Hindlimb muscle (tissue), 1 donor: ENCODE measurements around the gene FAM20A. TPM values are rescaled to one million over a fixed set of nuclear protein-coding genes. Genes with fewer than 3 reads are reported as not detected.
"Not testable (repeated sequence)": the region's sequence is repeated elsewhere in the genome, so short reads cannot be mapped to it uniquely, and the experiment has no call there.

Source experiments
- DNase-seq: peaks from one replicate; pipeline ENCODE4 v3.0.0-alpha.2; 2013
- polyA plus RNA-seq: library from polyadenylated mRNA; unstranded; fragments of 120-200 nt; gene quantifications from one replicate; pipeline ENCODE4 v1.2.1, GENCODE V29; 2013; ENCODE audit not compliant: insufficient read length

The FAM20A gene
- polyA plus RNA-seq, 1 donor = 10.2 TPM

- DNase-seq = no peak
Observed at GRCh38 chr17:68587847-68588246, 13.3 kb downstream of the FAM20A start.

DNA sequence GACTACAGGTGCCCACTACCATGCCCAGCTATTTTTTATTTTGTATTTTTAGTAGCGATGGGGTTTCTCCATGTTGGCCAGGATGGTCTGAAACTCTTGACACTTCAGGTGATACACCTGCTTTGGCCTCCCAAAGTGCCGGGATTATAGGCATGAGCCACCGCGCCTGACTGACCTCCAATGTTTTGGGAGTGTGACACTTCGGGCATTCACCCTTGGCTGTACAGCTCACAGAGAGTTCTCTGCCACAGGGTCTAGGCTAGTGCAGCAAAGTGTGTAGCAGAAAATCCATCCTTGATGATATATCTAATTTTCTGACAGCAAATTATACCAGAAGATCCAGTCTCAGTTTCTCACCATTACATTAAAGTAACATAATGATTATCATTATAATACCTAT is 14.1 kb downstream of the FAM20A start:
- DNase-seq = no peak

GRCh38 chr17:68585643-68586042 is 15.5 kb downstream of the FAM20A start:
- no peak for DNase-seq

- no peak for DNase-seq
Observed at GRCh38 chr17:68584581-68585303, 16.4 kb downstream of the FAM20A start.

- not testable (repeated sequence) for DNase-seq
Observed at GRCh38 chr17:68582867-68583266, 18.3 kb downstream of the FAM20A start.

GRCh38 chr17:68581863-68582645 is 19.1 kb downstream of the FAM20A start:
- DNase-seq = no peak

DNA sequence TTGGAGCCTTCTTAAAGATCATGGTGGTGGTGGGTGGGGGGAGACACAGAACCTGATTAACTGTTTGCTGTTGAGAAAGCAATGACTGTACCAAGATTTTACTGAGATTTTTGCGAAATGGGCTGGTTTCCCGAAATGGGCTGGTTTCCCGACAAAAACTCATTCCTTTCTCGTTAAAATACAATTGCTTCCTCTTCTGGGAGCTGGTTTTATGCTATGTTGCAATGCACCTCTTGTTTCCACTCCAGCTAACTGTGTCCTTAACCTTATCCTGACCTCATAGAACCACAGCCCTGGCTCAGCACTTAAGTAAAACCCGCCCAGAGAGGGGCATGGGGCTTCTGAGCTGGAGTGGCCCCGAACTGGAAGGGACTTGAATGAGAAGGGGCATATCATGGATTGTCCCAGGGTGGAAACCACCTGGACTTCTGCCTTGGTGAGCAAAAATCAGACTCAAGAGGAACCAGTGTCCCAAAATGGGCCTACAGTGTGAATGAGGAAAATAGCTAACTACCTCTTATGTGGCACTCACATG is 20.9 kb downstream of the FAM20A start:
- DNase-seq = peak; percentile 71

DNA sequence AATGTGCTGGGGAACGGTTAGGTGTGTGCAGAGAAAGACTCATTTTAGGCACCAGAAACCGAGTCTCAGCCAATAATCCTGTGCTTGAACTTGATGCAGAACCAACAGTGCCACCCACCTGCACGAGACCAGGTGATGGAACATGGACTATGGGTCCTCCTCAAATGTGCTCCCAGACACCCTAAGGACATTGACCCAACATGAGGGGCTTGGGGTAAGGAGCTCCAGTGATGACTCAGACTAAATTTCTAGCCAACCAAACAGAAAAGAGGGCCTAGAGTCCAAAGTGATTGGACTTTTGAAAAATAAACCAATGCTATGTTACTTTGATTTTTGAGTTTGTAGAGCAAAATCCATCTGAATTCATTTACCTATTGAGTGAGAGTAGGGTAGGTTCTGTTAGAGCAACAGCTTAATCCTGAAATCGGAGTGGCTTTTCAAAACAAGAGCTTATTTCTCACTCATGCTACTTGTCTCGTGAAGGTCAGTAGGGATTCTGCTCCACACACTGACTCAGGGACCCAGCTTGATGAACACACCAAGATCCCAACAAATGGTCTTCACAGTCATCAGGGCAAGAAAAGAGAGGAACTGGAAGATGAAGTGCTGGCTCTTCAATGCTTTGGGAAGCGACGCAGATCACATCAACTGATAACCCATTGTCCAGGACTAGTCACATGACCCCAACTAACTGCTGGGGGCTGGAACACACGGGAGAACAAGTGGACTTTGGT is 21.8 kb downstream of the FAM20A start:
- DNase-seq = no peak

GRCh38 chr17:68578236-68578635 is 22.9 kb downstream of the FAM20A start:
- DNase-seq = no peak

DNA sequence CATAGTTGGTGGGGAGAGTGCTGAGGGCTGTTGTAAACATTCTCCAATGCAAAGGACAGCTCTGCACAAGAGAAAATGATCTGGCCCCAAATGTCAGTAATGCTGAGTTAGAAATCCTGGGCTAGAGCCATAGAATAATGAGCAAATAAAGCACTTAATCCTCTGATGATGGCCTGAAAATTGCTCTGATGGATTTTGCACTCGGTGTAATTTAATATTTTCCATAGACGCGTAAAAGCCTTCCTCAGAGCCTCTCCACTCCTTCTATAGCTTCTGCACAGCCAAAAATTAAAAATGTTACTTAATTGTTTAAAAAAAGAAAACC is 23.7 kb downstream of the FAM20A start:
- no peak for DNase-seq

DNA sequence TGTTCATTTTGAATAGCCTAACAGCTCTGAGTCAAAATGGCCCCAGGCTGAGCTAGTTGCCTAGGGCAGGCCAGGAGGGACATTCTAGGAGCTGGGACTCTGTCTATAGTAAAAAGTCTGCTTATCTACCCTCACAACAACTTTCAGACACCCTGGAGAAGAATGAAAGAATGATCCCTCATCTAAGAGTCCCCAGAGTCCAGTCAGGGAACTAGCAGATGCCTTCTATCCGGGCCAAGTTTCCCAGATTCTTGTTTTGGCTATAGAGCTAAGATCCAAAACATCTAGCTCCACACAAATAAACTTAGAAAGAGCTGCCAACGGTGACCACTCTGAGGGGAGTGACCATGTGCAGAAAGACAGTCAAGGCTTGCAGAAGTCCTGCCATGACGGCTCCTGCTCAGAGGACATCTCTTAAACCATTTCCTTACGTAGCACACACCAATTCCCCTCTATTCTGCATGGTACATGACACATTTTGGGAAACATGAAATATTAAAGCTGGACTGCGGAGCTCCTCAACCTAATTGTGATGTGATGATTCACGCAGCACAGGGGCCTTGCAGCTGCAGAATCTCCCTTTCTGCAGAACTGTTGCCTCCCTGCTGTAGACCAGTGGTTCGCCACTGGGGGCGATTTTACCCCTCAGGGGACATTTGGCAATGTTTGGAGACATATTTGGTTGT is 24.2 kb downstream of the FAM20A start:
- DNase-seq = peak; percentile 74

DNA sequence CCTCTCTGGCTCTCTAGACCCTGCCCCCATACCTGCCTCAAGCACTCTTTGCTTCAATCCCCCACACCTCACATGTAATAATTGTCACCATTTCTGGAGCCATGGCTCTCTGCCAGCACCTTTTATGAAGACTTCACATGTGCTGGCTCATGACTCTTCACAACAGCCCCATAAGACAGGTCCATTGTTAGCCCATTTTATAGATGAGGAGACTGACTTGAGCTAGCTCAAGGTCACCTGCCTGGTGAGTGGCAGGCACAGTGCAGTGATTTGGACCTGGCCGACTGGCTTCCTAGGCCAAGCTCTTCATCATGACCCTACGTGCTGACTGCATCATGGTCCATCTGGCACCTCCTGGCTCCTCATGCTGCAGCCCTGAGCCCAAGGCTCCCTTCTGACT is 25.0 kb downstream of the FAM20A start:
- no peak for DNase-seq

DNA sequence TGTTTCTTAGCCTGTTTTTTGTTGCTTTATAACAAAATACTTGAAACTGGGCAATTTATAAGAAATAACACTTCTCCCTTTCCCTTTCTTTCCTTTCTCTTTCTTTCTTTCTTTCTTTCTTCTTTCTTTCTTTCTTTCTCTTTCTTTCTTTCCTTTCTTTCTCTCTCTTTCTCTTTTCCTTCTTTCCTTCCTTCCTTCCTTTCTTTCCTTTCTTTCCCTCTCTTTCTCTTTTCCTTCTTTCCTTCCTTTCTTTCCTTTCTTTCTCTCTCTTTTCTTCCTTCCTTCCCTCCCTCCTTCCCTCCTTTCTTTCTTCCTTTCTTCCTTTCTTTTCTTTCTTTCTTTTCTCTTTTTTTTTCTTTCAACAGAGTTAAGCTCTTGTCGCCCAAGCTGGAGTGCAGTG is 27.8 kb downstream of the FAM20A start:
- DNase-seq = no peak

- no peak for DNase-seq
Observed at GRCh38 chr17:68572138-68572842, 28.9 kb downstream of the FAM20A start.

DNA sequence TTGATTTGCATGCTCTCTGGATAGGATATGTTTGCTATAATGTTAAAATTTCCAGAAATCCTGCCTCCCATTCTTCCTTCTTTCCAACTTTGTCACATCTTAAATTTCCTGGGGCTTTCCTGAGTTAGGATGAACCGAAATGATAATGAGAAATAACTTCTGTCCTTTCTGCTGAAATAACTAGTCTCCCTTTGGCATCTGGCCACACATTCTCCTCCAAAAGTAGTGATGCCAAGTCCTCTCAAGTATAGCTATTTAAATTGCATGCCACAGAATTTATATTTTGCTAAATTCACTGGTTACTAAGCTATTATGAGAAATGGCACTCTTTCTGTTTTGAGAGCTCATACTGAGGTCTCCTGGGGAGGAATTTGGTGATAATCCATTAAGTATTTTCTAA is 30.6 kb downstream of the FAM20A start:
- DNase-seq = no peak

GRCh38 chr17:68569346-68569745 is 31.8 kb downstream of the FAM20A start:
- no peak for DNase-seq

- DNase-seq = no peak
Observed at GRCh38 chr17:68568581-68568980, 32.6 kb downstream of the FAM20A start.

- DNase-seq = no peak
Observed at GRCh38 chr17:68567581-68567980, 33.6 kb downstream of the FAM20A start.

GRCh38 chr17:68567035-68567434 is 34.1 kb downstream of the FAM20A start:
- no peak for DNase-seq

DNA sequence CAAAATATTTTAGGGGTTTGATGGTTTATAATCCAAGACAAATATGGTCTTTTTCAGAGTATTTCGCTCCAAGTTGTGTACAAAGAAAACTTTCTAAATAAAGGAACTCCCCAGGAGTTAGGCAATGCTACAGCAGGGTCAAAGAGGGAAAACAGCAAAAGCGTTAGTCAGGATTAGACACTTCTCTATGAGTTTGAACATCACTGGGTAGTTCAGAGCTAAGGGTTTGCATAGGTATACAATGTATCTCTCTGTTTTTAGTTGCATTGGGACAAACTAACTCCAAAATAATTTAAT is 34.8 kb downstream of the FAM20A start:
- no peak for DNase-seq

DNA sequence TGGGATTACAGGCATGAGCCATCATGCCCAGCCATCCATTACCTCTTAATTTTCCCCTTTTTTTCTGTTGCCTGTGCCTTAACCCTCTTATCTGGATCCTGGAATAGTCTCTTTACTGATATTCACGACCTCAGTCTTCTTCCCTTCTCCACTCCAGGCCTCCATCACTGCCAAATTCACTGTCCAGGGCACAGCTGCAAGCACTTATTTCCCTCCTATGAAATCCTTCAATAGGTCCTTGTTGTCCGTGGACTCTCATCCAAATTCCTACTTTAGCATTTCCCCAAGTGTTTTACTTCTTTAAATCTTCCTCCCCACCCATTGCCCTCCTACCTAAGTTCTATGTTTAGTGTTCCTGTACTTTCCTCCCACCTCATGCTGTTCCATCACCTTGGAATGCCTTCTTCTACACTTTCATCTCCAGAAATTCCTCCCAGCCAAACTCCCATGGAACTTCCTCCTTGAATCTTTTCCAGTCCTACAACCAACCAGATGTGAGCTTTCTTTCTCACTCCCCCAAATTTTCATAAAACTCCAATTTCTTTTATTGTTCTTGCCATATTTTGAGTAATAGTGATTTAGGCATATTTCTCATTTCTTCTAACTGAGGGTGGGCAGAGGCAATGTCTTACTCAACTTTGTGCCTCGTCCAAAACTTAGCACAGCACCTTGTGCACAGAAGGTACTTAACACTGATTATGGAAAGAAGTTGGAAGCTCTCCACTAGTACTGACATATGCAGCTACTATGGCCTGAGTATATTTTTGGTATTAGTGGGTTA is 35.3 kb downstream of the FAM20A start:
- no peak for DNase-seq
